PC-3 (cell line): ENCODE measurements around the gene BCL11A. TPM values are rescaled to one million over a fixed set of nuclear protein-coding genes. Genes with fewer than 3 reads are reported as not detected.

Source experiments
- ATAC-seq: fragments of 200-7000 bp; cut with Tn5 transposase; 2 replicates; pipeline ENCODE4 v1.9.1; 2020; ENCODE audit warnings: mild to moderate bottlenecking, moderate library complexity
- BruUV-seq: library from RNA; stranded (reverse); fragments of 400-500 nt; replicated peaks from 2 replicates; lab custom pipeline; 2021; lab: Mats Ljungman, UMichigan
- CTCF ChIA-PET: fragments of 300-600 bp; sonication (Branson Sonifier 250); formaldehyde crosslinking; loops from one replicate; lab custom pipeline; 2022; ENCODE audit warnings: antibody characterized with exemption; lab: Charles Lee
- POLR2A ChIA-PET: fragments of 300-600 bp; sonication (Branson Sonifier 250); formaldehyde crosslinking; loops from one replicate; lab custom pipeline; 2022; ENCODE audit warnings: antibody characterized with exemption; ENCODE audit not compliant: unreplicated experiment; lab: Charles Lee
- DNase-seq: peaks from one replicate; pipeline ENCODE4 v3.0.0-alpha.2; 2015
- H2AFZ ChIP-seq: fragments of 300-600 bp; sonication (generic); 2 replicates; pipeline ENCODE4 v1.6.0; 2016; ENCODE audit warnings: antibody characterized with exemption, low read length
- H3F3A ChIP-seq: fragments of 300-600 bp; sonication (generic); one replicate; pipeline ENCODE4 v1.6.0; 2017; ENCODE audit warnings: antibody characterized with exemption, low read length, control low read depth, mild to moderate bottlenecking; ENCODE audit not compliant: unreplicated experiment
- H3K27ac ChIP-seq: fragments of 300-600 bp; sonication (generic); 2 replicates; pipeline ENCODE4 v1.5.1; 2016; ENCODE audit warnings: mild to moderate bottlenecking, low read length
- H3K27me3 ChIP-seq: fragments of 300-600 bp; sonication (generic); 2 replicates; pipeline ENCODE4 v1.6.1; 2016; ENCODE audit warnings: low read length, mixed read lengths
- H3K36me3 ChIP-seq: fragments of 300-600 bp; sonication (generic); 2 replicates; pipeline ENCODE4 v1.6.1; 2016; ENCODE audit warnings: low read depth, mixed run types, low read length, mixed read lengths
- H3K4me1 ChIP-seq: fragments of 300-600 bp; sonication (generic); 2 replicates; pipeline ENCODE4 v1.5.1; 2016; ENCODE audit warnings: low read length; ENCODE audit not compliant: insufficient read depth
- H3K4me2 ChIP-seq: fragments of 300-600 bp; sonication (generic); 2 replicates; pipeline ENCODE4 v1.6.0; 2016; ENCODE audit warnings: low read length
- H3K4me3 ChIP-seq: fragments of 300-600 bp; sonication (generic); 2 replicates; pipeline ENCODE4 v1.5.1; 2016; ENCODE audit warnings: mild to moderate bottlenecking, low read length, mixed read lengths
- H3K79me2 ChIP-seq: fragments of 300-600 bp; sonication (generic); 2 replicates; pipeline ENCODE4 v1.6.1; 2017; ENCODE audit warnings: low read length, mixed read lengths
- H3K9ac ChIP-seq: fragments of 300-600 bp; sonication (generic); 2 replicates; pipeline ENCODE4 v1.6.0; 2016; ENCODE audit warnings: mild to moderate bottlenecking, low read length
- H3K9me2 ChIP-seq: fragments of 300-600 bp; sonication (generic); replicated peaks from 2 replicates; pipeline ENCODE4 v1.6.1; 2016; ENCODE audit warnings: mixed run types, low read length, mixed read lengths
- H3K9me3 ChIP-seq: fragments of 300-600 bp; sonication (generic); 2 replicates; pipeline ENCODE4 v1.6.1; 2016; ENCODE audit warnings: low read length, mixed read lengths
- H4K20me1 ChIP-seq: fragments of 300-600 bp; sonication (generic); 2 replicates; pipeline ENCODE4 v1.6.1; 2016; ENCODE audit warnings: low read length, mixed read lengths
- CTCF ChIP-seq: fragments of 300-600 bp; sonication (generic); conservative IDR thresholded peaks from 2 replicates; pipeline ENCODE4 v1.5.1; 2017; ENCODE audit warnings: antibody characterized with exemption, low read depth, mild to moderate bottlenecking, low read length
- EZH2 ChIP-seq: fragments of 300-600 bp; sonication (generic); IDR thresholded peaks from one replicate; pipeline ENCODE4 v1.6.1; 2017; ENCODE audit warnings: antibody characterized with exemption, mild to moderate bottlenecking, low read length; ENCODE audit not compliant: unreplicated experiment
- EZH2phosphoT487 ChIP-seq: fragments of 300-600 bp; sonication (generic); IDR thresholded peaks from 2 replicates; pipeline ENCODE4 v1.6.1; 2018; ENCODE audit warnings: mild to moderate bottlenecking, antibody characterized with exemption, low read length, borderline replicate concordance
- intact Hi-C: fragments of 100-400 bp; cut with micrococcal nuclease; formaldehyde crosslinking; loops from 2 replicates; pipeline ENCODE4 v1.9.0; 2023
- total RNA-seq: library from RNA; depleted of rRNA; stranded (reverse); fragments of >200 nt; gene quantifications from 2 replicates; pipeline ENCODE4 v1.2.3, GENCODE V29; 2014

Gene BCL11A
- total RNA-seq, 1 experiment from 2014 or later: 4.6 TPM

DNA sequence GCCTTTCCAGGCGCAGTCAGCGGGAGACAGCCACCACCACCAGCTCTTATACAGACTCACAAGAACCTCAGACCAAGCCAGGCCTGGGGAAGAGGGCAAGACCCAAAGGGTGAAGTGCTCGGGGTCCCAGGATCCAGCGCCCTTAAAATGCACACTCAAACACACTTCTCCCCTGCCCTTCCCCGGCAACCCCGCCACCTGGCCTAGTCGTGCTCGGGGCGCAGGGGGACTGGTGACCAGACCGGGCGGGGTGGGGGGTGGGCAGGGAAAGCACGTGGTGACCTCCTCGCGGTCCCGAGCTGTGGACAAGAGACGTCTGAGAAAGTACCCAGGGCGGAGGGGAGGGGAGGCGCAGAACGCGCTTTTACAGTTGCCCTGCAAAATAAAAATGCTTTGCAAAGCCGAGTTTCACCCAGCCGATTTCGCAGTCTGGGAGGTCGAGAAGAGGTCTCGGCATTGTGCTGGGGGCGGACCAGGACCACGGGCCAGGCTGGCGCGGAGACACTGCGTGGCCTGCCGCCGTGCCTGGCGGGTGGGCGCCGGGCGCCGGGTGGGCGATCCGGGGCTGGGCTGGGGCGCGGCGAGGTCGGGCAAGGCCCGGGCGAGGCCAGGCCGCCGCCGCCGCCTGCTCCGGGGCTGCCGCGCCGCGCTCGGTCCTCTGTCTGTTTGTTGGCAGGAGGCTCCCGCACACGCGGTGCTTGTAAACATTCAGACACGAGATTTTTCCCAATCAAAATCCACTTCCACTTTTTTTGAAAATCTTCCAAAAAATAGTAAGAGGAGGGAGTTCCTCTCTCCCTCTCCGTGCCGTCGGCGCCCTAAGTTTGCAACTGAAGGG lies 2.0 kb downstream of the BCL11A start:
- peak overlapping the region; percentile 54 for H3K9ac ChIP-seq
- POLR2A ChIA-PET: no interaction called here
- intact Hi-C loops: loop anchor here (5.0 kb wide), 1 partner anchor 1249 kb away; no protein-coding TSS in a partner anchor
- peak overlapping the region; percentile 93 for H2AFZ ChIP-seq
- no peaks in the 10 kb centered on the region for H3K9me2 ChIP-seq
- DNase-seq (peak; percentile 67), ATAC-seq (peak; percentile 16)
- H3K9me3 ChIP-seq: no peaks in the 10 kb centered on the region
- no peaks in the 10 kb centered on the region for H4K20me1 ChIP-seq
- H3K4me3 ChIP-seq: peak overlapping the region; percentile 90
- H3K4me1 ChIP-seq: peaks cover 14% of the 10 kb centered on the region
- H3K27ac ChIP-seq: no peak overlapping the region
- H3K36me3 ChIP-seq: no peaks in the 10 kb centered on the region
- peaks cover 44% of the 10 kb centered on the region for H3K79me2 ChIP-seq
- CTCF ChIA-PET: interaction anchor here (0.6 kb wide), 2 partner anchors 8 to 21 kb away, joined by 3 to 4 read pairs; no protein-coding TSS in a partner anchor
- no peaks in the 10 kb centered on the region for H3F3A ChIP-seq
- peak overlapping the region; percentile 98 for H3K4me2 ChIP-seq
- no TSS peak for BruUV-seq
- TF ChIP-seq CTCF (no peak), EZH2phosphoT487 (no peak), EZH2 (no peak)
- peaks cover 12% of the 10 kb centered on the region for H3K27me3 ChIP-seq

DNA sequence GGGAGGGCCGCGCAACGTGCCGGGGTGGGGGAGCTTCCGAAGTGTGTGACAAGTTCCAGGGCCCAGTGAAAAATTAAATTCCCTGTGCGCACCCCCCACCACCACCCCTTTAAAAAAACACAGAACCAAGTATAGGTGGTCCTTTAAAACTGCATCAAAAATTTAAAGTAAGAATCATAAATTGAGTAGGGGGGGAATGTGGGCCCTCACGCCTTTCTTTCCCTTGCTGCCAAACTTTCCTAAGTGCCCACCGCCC lies 2.5 kb downstream of the BCL11A start:
- H3K9me3 ChIP-seq: no peaks in the 10 kb centered on the region
- peaks cover 14% of the 10 kb centered on the region for H3K4me1 ChIP-seq
- H2AFZ ChIP-seq: peak overlapping the region; percentile 93
- ChIA-PET POLR2A (no interaction called here), CTCF (interaction anchor here (0.6 kb wide), 2 partner anchors 8 to 21 kb away, joined by 3 to 4 read pairs; no protein-coding TSS in a partner anchor)
- TF ChIP-seq EZH2phosphoT487 (no peak), CTCF (no peak), EZH2 (no peak)
- peak overlapping the region; percentile 90 for H3K4me3 ChIP-seq
- no peak overlapping the region for H3K27ac ChIP-seq
- BruUV-seq: no TSS peak
- no peaks in the 10 kb centered on the region for H3K9me2 ChIP-seq
- peaks cover 6% of the 10 kb centered on the region; the same call in 1 of the 2 replicates for H3K27me3 ChIP-seq
- H3F3A ChIP-seq: no peaks in the 10 kb centered on the region
- DNase-seq (no peak), ATAC-seq (no peak)
- no peaks in the 10 kb centered on the region for H4K20me1 ChIP-seq
- H3K9ac ChIP-seq: peak overlapping the region; percentile 54
- intact Hi-C loops: loop anchor here (1.0 to 5.0 kb wide), 2 partner anchors 42 to 1249 kb away; no protein-coding TSS in a partner anchor
- H3K4me2 ChIP-seq: peak overlapping the region; percentile 98
- H3K79me2 ChIP-seq: peaks cover 44% of the 10 kb centered on the region
- no peaks in the 10 kb centered on the region for H3K36me3 ChIP-seq
